PC-3 (cell line): ENCODE measurements around the gene GZMH. TPM values are rescaled to one million over a fixed set of nuclear protein-coding genes. Genes with fewer than 3 reads are reported as not detected.

Source experiments
- ATAC-seq: fragments of 200-7000 bp; cut with Tn5 transposase; 2 replicates; pipeline ENCODE4 v1.9.1; 2020; ENCODE audit warnings: mild to moderate bottlenecking, moderate library complexity
- BruUV-seq: library from RNA; stranded (reverse); fragments of 400-500 nt; replicated peaks from 2 replicates; lab custom pipeline; 2021; lab: Mats Ljungman, UMichigan
- CTCF ChIA-PET: fragments of 300-600 bp; sonication (Branson Sonifier 250); formaldehyde crosslinking; loops from one replicate; lab custom pipeline; 2022; ENCODE audit warnings: antibody characterized with exemption; lab: Charles Lee
- POLR2A ChIA-PET: fragments of 300-600 bp; sonication (Branson Sonifier 250); formaldehyde crosslinking; loops from one replicate; lab custom pipeline; 2022; ENCODE audit warnings: antibody characterized with exemption; ENCODE audit not compliant: unreplicated experiment; lab: Charles Lee
- DNase-seq: peaks from one replicate; pipeline ENCODE4 v3.0.0-alpha.2; 2015
- H2AFZ ChIP-seq: fragments of 300-600 bp; sonication (generic); 2 replicates; pipeline ENCODE4 v1.6.0; 2016; ENCODE audit warnings: antibody characterized with exemption, low read length
- H3F3A ChIP-seq: fragments of 300-600 bp; sonication (generic); one replicate; pipeline ENCODE4 v1.6.0; 2017; ENCODE audit warnings: antibody characterized with exemption, low read length, control low read depth, mild to moderate bottlenecking; ENCODE audit not compliant: unreplicated experiment
- H3K27ac ChIP-seq: fragments of 300-600 bp; sonication (generic); 2 replicates; pipeline ENCODE4 v1.5.1; 2016; ENCODE audit warnings: mild to moderate bottlenecking, low read length
- H3K27me3 ChIP-seq: fragments of 300-600 bp; sonication (generic); 2 replicates; pipeline ENCODE4 v1.6.1; 2016; ENCODE audit warnings: low read length, mixed read lengths
- H3K36me3 ChIP-seq: fragments of 300-600 bp; sonication (generic); 2 replicates; pipeline ENCODE4 v1.6.1; 2016; ENCODE audit warnings: low read depth, mixed run types, low read length, mixed read lengths
- H3K4me1 ChIP-seq: fragments of 300-600 bp; sonication (generic); 2 replicates; pipeline ENCODE4 v1.5.1; 2016; ENCODE audit warnings: low read length; ENCODE audit not compliant: insufficient read depth
- H3K4me2 ChIP-seq: fragments of 300-600 bp; sonication (generic); 2 replicates; pipeline ENCODE4 v1.6.0; 2016; ENCODE audit warnings: low read length
- H3K4me3 ChIP-seq: fragments of 300-600 bp; sonication (generic); 2 replicates; pipeline ENCODE4 v1.5.1; 2016; ENCODE audit warnings: mild to moderate bottlenecking, low read length, mixed read lengths
- H3K79me2 ChIP-seq: fragments of 300-600 bp; sonication (generic); 2 replicates; pipeline ENCODE4 v1.6.1; 2017; ENCODE audit warnings: low read length, mixed read lengths
- H3K9ac ChIP-seq: fragments of 300-600 bp; sonication (generic); 2 replicates; pipeline ENCODE4 v1.6.0; 2016; ENCODE audit warnings: mild to moderate bottlenecking, low read length
- H3K9me2 ChIP-seq: fragments of 300-600 bp; sonication (generic); replicated peaks from 2 replicates; pipeline ENCODE4 v1.6.1; 2016; ENCODE audit warnings: mixed run types, low read length, mixed read lengths
- H3K9me3 ChIP-seq: fragments of 300-600 bp; sonication (generic); 2 replicates; pipeline ENCODE4 v1.6.1; 2016; ENCODE audit warnings: low read length, mixed read lengths
- H4K20me1 ChIP-seq: fragments of 300-600 bp; sonication (generic); 2 replicates; pipeline ENCODE4 v1.6.1; 2016; ENCODE audit warnings: low read length, mixed read lengths
- CTCF ChIP-seq: fragments of 300-600 bp; sonication (generic); conservative IDR thresholded peaks from 2 replicates; pipeline ENCODE4 v1.5.1; 2017; ENCODE audit warnings: antibody characterized with exemption, low read depth, mild to moderate bottlenecking, low read length
- EZH2 ChIP-seq: fragments of 300-600 bp; sonication (generic); IDR thresholded peaks from one replicate; pipeline ENCODE4 v1.6.1; 2017; ENCODE audit warnings: antibody characterized with exemption, mild to moderate bottlenecking, low read length; ENCODE audit not compliant: unreplicated experiment
- EZH2phosphoT487 ChIP-seq: fragments of 300-600 bp; sonication (generic); IDR thresholded peaks from 2 replicates; pipeline ENCODE4 v1.6.1; 2018; ENCODE audit warnings: mild to moderate bottlenecking, antibody characterized with exemption, low read length, borderline replicate concordance
- intact Hi-C: fragments of 100-400 bp; cut with micrococcal nuclease; formaldehyde crosslinking; loops from 2 replicates; pipeline ENCODE4 v1.9.0; 2023
- total RNA-seq: library from RNA; depleted of rRNA; stranded (reverse); fragments of >200 nt; gene quantifications from 2 replicates; pipeline ENCODE4 v1.2.3, GENCODE V29; 2014

GZMH gene
- total RNA-seq, 1 experiment from 2014 or later = not detected

GRCh38 chr14:24566318-24566717 lies 43.2 kb downstream of the GZMH start:
- ATAC-seq = no peak
- CTCF ChIA-PET = no interaction called here

GRCh38 chr14:24565766-24566165 lies 43.7 kb downstream of the GZMH start:
- H3K36me3 ChIP-seq = no peaks in the 10 kb centered on the region
- H3K4me1 ChIP-seq = no peaks in the 10 kb centered on the region
- H3K4me3 ChIP-seq = no peak overlapping the region
- DNase-seq (no peak), ATAC-seq (no peak)
- H3K9me2 ChIP-seq = no peaks in the 10 kb centered on the region
- H3K27ac ChIP-seq = no peak overlapping the region
- no peak overlapping the region for H3K4me2 ChIP-seq
- H3K9me3 ChIP-seq = no peaks in the 10 kb centered on the region
- TF ChIP-seq CTCF = no peak
- TF ChIP-seq EZH2 = no peak
- TF ChIP-seq EZH2phosphoT487 = no peak
- H2AFZ ChIP-seq = no peak overlapping the region
- no peaks in the 10 kb centered on the region for H3K79me2 ChIP-seq
- intact Hi-C loops = no loop called here
- ChIA-PET POLR2A (interaction anchor here (0.6 kb wide), 1 partner anchor 125 kb away, joined by 7 read pairs; no protein-coding TSS in a partner anchor), CTCF (no interaction called here)
- no peaks in the 10 kb centered on the region for H3F3A ChIP-seq
- BruUV-seq = no TSS peak
- H3K27me3 ChIP-seq = no peaks in the 10 kb centered on the region
- no peaks in the 10 kb centered on the region for H4K20me1 ChIP-seq
- no peak overlapping the region for H3K9ac ChIP-seq

More at GRCh38 chr14:24566318-24566717, 43.2 kb downstream of the GZMH start:
- no peaks in the 10 kb centered on the region for H4K20me1 ChIP-seq
- H3F3A ChIP-seq = no peaks in the 10 kb centered on the region
- H3K9ac ChIP-seq = no peak overlapping the region
- H3K36me3 ChIP-seq = no peaks in the 10 kb centered on the region
- no peak overlapping the region for H2AFZ ChIP-seq
- H3K4me2 ChIP-seq = no peak overlapping the region
- H3K27me3 ChIP-seq = no peaks in the 10 kb centered on the region
- no TSS peak for BruUV-seq
- TF ChIP-seq EZH2phosphoT487 (no peak), CTCF (no peak), EZH2 (no peak)
- H3K79me2 ChIP-seq = no peaks in the 10 kb centered on the region
- no peaks in the 10 kb centered on the region for H3K4me1 ChIP-seq
- no peak for DNase-seq
- H3K27ac ChIP-seq = no peak overlapping the region
- no peak overlapping the region for H3K4me3 ChIP-seq
- no peaks in the 10 kb centered on the region for H3K9me3 ChIP-seq
- POLR2A ChIA-PET = no interaction called here
- no peaks in the 10 kb centered on the region for H3K9me2 ChIP-seq
- intact Hi-C loops = no loop called here

- DNase-seq = no peak
- no peak overlapping the region for H2AFZ ChIP-seq
- no peaks in the 10 kb centered on the region for H3K79me2 ChIP-seq
- TF ChIP-seq EZH2 (no peak), CTCF (no peak), EZH2phosphoT487 (no peak)
- H3K4me3 ChIP-seq = no peak overlapping the region
- ChIA-PET POLR2A (no interaction called here), CTCF (no interaction called here)
- H3K4me2 ChIP-seq = no peak overlapping the region
- ATAC-seq = no peak
- H3K27me3 ChIP-seq = peaks cover 8% of the 10 kb centered on the region; the same call in 1 of the 2 replicates
- H4K20me1 ChIP-seq = no peaks in the 10 kb centered on the region
- BruUV-seq = no TSS peak
- no peaks in the 10 kb centered on the region for H3K36me3 ChIP-seq
- H3K9ac ChIP-seq = no peak overlapping the region
- no peak overlapping the region for H3K27ac ChIP-seq
- no peaks in the 10 kb centered on the region for H3K9me3 ChIP-seq
- intact Hi-C loops = no loop called here
- H3K4me1 ChIP-seq = no peaks in the 10 kb centered on the region
- no peaks in the 10 kb centered on the region for H3K9me2 ChIP-seq
- H3F3A ChIP-seq = no peaks in the 10 kb centered on the region
These were observed 46.0 kb downstream of the GZMH start for GRCh38 chr14:24563505-24563904.
